Measurements from ENCODE around the gene FKBP11.
"Not testable (repeated sequence)": the region's sequence is repeated elsewhere in the genome, so short reads cannot be mapped to it uniquely, and the experiment has no call there.

FKBP11 gene

DNA sequence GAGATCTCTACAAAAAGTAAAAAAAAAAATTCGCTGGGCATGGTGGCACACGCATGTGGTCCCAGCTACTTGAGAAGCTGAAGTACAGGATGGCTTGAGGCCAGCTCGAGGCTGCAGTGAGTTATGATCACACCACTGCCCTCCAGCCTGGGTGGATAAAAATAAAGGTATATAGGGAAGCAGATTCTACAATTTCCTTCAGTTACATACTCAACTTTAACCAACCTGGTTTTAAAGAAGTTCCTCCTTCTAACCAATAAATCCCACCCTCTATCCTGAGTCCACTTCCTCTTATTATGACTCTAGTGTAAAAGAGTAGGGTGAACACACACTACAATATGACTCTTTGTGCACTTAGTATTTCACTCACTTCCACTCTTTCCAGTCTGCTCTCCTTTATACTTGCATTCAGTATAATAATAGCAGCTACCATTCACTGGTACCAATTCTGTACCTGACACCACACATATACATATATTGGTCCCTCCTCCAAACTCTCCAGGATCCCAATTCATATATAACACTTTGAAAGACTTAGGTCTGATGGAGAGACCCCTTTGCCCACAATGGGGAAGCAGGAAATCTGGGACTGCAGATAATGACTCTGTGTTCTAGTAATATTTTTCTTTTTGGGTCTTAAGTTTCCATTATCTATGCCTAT lies 29.7 kb upstream of the FKBP11 start:
- DNase-seq, result no peak

DNA sequence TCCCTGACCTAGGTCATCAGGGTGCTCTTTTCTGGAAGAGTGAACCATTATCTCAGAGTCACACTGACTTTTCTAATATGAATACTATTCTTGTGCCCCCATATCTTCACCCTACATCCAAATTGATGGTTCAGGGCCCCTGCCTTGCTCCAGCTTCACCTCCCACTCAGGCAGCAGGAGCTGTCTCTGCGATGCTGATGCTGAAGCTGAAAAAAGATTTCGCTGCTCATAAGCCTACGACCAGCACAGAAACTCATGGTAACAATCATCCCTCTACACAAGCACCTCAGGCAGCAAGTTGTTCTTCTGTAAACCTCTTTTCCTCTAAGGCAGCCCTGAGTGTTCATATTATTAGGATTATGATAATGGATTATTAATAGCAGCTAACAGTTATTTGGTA lies 28.8 kb upstream of the FKBP11 start:
- DNase-seq, result no peak

DNA sequence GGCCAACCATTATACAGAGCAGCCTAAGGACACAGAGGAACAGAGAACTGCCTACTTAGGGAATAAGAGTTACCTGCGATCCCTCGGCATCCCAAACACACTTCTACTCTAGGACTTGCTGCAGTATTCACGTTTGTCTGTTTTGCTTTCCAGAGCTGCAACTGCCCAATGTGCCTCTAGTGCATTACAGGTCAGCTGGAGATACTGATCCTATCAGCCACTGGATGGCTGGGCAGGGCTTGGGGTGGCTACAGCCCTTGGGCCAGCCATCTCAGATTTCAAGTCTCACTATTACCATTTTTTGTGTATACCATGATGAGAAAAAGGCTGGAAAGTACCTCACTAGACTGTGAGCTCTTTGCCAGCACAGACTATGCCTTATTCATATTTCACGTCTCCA lies 27.4 kb upstream of the FKBP11 start:
- no peak for DNase-seq

DNA sequence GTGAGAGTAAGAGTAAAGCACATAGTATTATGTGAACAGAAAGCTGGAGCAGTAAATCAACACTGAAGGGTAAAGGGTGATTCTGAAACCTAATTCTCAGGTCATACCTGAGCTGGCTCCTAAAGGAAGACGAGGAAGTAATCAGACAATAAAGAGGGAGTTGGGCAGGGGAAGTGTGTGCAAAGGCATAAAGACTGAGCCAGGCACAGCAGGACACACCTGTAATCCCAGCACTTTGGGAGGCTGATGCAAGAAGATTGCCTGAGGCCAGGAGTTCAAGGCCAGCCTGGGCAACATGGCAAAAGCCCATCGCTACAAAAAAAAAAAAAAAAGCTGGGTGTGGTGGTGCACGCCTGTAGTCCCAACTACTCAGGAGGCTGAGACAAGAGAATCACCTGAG lies 22.4 kb upstream of the FKBP11 start:
- DNase-seq, result no peak

DNA sequence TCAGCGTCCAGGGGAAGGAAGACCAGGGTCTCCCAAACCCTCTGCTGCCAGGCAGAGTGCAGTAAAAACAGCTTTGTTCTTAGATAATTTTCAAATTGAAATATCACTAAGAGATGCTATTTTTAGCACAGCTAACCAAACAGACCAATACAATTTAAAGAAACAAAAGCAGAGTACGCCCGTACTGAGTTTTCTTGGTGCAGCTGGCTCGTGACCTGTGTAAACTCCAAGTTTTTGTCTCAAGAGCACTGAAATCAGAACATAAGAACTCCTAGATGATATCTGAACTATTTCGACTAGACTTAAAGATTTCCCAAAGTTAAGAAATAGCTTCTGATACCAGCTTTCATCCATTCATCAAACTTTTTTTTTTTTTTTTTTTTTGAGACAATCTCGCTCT lies 21.7 kb upstream of the FKBP11 start:
- DNase-seq, result no peak

DNA sequence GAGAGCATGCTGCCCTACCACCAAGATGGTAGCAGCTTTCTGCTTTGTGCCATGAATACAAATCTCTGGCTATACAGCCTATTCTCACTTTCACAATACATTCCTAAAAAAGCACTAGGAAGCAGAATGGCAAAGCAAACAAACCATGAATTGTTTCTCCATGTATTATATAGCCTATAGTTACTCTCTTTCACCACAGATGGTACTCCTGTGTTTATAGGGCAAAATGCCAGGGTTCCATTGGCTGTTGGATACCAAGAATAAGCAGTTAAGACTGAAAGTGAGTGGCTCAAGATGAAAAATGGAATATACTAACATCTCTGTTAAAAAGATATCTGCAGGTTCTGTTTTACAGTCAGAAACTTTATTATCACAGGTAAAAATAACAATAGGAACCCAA lies 20.9 kb upstream of the FKBP11 start:
- no peak for DNase-seq

DNA sequence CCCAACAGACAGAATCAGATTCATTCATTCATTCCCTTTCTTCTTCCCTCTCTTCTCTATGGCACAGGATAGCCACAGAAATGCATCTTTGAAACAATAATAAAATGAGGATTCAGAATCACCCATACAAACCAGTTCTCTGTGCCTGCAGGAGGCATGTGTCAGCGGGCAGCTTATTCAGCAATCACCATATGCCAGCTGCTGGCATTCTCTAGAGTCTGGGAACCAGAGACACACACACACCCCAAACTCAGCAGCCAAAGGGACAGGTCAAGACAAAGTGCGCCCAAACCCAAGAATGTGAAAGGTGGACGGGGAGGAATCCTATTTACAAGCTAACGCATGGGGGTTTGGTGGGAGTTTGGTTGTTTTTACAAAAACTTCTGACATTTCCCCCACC lies 17.9 kb upstream of the FKBP11 start:
- no peak for DNase-seq

DNA sequence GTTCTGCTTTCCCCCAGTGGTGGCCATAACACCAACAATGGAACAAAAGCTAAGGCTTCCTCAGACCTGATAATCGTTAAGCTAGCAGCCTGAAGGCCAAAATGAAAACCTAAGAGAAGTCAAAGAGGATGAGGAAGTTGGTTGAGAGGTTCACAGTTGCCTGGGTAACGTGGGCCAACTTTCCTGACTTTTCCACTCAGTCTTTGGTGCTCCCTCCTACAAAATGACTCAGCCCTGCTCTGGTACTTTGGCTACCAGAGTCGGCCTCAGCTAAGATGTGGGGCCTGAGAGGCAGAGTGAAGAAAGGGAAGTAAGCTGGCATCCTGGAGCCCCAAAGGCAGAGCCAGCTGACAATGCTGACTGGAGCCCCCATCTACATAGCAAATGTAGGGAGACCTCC lies 14.9 kb upstream of the FKBP11 start:
- DNase-seq, result no peak

DNA sequence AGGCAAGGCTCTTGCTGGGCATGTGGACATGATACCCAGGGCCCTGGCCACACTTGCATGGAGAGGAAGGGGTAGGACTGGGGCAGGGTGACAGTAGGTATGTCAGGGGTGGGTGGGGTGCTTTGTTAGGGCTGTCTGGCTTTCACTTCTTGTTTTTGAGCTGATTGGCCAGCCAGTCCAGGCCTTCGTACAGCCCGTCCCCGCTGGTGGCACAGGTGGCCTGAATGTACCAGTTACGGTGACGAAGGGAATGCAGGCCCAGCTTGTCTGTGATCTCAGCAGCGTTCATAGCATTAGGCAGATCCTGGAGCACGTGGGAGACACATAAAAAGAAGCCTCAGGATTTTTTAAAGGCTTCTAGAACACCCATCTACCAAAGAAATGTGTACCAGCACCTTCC lies 13.5 kb upstream of the FKBP11 start:
- no peak for DNase-seq

DNA sequence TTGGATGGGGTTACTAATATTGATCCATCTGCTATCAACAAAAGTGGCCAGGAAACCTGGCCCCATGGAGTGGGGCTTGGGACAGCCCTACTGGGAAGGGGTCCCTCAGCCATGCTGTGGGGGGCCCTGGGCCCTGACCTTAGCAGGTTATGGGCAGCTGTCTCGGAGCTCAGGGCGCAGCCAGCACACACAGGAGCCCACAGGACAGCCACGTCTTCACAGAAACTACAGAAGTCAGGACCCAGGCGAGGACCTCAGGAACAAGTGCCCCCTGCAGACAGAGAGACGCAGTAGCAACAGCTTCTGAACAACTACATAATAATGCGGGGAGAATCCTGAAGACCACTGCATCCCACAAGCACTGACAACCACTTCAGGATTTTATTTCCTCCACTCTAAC lies 11.9 kb upstream of the FKBP11 start:
- DNase-seq, result no peak

DNA sequence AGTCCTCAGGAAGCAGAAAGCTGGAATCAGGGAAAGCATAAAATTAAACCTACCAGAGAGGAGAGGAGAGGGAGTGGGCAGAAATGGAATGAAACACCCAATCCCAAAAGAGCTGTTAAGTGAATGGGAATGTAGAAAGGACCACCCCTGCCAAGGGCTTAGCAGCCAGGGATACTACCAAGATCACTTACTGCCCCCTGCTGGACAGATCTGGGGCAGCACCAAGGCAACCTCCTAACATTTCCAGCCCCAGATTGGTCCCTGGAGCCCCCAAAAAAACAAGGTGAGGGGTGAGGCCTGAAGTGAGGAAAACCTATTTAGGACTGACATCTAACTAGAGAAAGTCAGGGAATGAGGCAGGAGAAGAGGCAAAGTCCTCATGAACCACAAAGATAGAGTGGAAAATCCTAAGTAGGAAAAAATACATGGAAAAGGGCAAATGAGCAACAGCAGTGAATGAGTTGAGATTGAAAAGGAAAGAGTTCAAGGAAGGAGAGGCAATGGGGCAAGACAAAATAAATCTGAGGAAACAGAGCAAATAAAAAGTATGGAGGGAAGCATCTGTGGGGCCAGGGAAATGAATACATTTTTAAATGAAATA lies 11.2 kb upstream of the FKBP11 start:
- peak; percentile 62 to 88 (median 79) for DNase-seq

DNA sequence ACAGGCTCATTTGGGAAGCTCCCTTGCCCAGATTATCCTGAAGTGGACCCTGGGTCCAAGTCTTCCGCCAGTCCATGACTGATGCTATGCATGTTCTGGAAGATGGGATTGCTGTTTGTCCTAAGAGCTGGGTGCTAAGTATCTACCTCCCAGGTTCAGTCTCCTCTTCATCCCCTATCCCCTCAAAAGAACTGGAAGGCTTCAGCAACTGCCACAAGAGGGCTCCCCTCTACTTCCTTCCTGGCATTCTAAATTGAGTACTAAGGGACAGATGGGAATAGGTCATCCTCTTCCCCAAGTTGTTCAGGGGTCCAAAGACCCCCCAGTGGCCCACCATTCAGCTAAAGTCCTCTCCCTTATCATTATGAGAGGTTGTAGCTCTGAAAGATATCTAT lies 9.0 kb upstream of the FKBP11 start:
- no peak for DNase-seq

DNA sequence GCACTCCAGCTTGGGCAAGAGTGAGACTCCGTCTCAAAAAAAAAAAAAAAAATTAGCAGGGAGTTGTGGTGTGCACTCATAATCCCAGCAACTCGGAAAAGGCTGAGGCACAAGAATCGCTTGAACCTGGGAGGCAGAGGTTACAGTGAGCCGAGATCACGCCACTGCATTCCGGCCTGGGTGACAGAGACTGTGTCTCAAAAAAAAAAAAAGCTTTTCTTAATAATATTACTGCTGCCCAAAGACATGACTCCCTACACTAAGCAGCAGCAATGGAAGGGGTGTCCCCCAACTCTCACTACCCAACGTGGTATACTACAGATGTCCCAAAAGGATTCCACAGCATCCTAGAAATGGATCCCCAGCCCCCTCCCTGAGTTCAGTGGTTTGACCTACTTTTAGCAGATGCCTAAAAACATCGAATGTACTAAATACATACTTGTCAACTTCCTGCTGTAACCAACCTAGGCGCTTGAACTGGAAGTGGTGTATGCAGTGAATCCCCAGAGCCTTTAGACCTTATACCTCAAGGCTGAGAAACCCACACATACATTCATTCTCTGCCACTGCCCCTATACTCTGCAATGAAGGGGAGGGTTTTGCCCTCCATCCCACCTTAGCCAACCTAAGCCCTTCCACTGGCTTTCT lies 8.5 kb upstream of the FKBP11 start:
- peak in 2 of 6 experiments; percentile 9 to 23 for DNase-seq

DNA sequence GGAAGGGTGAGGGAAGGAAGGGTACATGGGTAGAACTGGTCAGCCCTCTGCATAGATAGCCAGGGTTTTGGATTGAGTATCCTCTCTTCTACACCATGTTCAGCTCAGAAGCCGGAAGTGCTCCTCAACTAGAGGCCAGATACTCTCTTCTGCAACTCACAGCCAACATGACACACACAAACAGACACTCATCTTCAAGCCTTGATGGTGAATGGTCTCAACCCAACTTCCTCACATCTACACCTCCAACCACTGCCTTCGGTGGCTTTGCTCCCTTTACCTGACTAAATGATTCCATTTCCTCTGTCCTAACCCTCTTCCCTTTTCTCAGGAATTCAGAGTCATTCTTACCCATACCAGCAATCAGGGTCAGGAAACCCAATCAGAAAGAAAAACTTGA lies 7.6 kb upstream of the FKBP11 start:
- DNase-seq, result no peak

DNA sequence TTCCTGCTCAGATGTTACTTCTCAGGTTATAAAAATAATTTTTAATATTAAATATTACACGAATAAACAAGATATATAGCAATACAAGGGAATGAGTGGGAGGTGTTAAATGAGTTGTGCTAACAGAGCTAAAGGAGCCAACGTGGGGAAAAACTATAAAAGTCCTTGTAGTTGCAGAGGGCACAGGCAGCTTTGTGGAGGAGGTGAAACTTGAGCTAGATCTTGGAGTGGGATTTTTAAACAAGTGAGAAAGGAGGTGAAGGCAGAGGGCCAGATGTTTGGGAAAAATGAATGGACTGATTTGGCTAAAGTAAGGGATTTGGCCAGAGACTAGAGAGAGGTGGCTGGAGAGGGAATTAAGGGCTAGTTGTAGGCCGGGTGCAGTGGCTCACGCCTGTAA lies 5.2 kb upstream of the FKBP11 start:
- no peak for DNase-seq

DNA sequence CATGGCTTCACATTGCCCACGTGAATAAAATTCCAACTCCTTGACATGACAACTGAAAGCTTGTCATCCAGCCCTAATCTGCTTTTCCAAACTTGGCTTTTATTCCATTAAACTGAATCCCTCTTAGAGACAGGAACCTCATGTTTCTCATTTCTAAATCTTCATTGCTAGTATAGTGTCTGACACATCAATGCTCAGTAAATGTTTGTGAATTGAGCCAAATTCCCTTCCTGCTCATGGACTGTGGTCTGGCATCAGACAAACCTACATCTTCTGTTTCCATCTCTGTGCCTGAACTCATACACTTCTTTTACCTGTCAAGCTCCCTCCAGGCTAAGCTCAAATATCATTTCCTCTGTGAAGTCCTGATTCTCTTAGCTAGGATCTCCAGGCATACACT lies 4.3 kb upstream of the FKBP11 start:
- DNase-seq, result no peak

DNA sequence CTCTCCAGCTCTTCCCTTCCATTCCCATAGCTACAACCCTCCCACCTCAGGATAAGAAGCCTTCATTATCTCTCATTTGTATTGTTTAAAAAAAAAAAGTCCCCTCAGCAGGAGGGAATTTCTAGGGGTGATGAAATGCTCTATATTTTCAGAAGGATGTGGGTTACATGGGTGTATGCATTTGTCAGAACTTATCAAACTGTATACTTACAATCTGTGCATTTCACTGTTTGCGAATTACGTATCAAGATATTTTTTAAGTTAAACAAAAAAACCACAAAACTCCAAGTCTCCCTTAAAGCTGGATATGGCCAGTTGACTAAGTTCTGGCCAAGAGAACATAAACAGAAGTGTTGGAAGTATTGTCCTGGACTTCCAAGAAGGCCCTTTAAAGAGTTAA lies 2.0 kb upstream of the FKBP11 start:
- DNase-seq, result no peak

DNA sequence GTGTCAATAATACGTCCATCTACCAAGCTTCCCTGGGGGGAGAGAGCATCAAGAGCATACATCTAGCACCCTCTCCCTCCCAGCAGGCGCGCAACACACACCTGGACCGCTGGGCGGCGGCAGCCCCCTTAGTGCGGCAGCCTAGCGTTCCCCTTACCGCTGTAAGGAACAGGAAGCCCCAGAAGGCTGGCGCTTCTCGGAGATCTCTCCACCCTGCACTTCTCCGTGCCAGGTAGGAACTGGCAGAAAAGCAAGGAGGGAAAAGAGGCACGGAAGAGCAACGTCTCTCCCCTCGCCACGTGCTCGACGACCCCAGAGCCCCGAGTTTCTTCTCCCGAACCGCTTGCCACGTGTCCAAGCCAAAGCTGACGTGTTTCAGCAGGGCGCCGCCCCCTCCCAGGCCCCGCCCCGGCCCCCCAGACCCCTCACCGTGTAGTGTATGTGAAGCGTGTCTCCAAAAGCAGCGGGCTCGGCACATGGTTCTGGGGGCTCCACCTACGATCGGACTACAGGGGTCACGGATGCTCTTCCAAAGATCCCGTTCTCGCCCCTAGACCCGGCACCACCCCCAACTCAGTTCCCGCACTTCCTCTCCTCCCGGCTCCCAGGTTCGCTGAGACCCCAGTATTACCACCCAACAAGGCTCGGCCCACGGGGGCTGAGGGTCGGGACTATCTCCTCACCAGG lies 532 bp downstream of the FKBP11 start:
- DNase-seq, result peak; percentile 50 to 83 (median 68)

DNA sequence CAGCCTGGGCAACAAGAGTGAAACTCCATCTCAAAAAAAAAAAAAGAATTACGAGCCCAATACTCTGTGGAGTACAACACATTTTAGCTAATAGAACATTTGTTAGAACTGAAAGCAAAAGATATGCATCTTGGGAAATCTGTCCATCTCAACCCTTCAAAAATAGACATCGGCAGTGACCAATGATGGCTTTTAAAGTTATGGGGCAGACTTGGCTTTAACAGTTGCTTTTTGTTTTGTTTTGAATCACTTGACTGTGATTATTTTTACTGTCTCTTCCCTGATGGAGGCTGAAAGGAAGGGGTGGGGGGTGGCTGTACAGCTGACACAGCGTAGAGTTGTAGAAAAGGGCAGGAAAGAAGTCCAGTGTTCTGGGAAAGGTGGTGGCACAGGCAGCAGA lies 2.2 kb downstream of the FKBP11 start:
- DNase-seq, result no peak

DNA sequence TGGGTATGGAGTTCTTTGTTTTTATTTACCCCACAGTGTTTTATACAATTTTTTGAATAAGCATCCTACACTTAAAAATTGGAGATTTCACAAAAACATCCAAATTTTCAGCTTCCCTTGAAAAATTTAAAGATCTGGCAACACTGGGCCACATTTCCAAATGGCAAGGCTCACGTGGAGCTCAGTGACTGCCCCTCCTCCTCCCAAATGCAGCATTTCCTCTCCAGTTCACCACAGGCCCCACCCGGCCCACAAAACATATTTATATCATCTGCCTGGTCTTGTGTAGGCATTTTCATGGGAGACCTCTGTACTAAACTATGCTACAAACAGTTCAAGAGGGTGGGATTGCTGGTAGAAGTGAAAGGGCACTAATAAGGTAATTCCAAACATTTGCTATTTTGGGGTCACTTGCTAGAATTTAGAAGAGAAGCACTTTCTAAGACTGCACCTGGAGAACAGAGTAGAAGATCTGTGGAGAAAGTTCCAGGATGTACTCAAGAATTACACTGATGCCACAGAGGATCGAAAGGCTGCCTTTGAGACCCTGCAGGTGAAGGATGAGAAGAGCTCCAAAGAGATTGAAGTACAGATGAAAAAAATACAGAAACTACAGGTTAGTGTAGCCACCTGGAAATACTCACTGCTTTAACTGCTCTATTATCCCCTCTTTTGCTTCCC lies 7.3 kb downstream of the FKBP11 start:
- DNase-seq, result peak in 5 of 6 experiments; percentile 3 to 59 (median 41)

DNA sequence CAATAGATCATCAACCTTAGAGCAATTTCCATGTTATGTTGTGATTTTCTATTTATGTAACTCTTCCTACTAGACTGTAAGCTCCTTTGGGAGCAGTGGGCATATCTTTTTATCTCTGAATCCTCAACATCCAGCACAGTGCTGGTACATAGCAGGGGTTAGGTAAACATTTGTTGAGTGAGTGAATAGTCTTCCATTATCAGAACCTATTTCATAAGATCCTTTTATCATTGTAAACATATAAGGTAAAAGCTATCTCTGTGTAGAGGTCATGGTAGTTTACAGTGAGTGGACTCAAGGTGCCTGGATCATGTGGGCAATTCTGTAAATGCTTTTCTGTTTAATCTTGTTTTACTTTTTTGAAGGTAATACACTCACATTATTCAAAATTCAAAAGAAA lies 15.1 kb downstream of the FKBP11 start:
- no peak for DNase-seq

DNA sequence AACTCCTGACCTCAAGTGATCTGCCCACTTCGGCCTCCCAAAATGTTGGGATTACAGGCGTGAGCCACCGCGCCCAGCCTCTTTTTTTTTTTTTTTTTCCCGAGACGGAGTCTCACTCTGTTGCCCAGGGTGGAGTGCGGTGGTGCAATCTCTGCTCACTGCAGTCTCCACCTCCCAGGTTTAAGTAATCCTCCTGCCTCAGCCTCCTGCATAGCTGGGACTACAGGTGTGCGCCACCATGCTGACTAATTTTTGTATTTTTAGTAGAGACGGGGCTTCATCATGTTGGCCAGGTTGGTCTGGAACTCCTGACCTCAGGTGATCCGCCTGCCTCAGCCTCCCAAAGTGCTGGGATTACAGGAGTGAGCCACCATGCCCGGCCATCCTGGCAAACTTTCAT lies 15.6 kb downstream of the FKBP11 start:
- DNase-seq, result not testable (repeated sequence)

DNA sequence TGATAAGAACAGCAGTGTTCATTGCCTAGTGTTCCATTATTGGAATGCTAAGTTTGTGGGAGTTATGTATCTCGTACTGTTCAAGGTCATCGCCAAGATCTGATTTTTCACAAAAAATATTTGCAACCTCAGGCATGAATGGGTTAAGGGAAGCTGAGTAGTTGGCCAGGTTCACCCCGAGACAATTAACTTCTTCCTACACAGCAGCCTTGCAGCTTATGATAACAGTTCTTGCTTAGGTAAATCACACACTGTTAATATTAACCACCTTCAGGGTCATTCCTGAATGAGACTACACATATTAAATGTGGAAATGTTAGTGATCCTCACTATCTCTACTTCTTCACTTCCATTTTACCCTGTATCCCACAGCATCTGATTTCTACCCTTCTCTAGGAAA lies 18.0 kb downstream of the FKBP11 start:
- no peak for DNase-seq

All from stimulated activated naive CD4-positive, alpha-beta T cell (primary cell).